Fibroblast of the aortic adventitia (primary cell): Measurements from ENCODE around the gene TNIP1. TPM values are rescaled to one million over a fixed set of nuclear protein-coding genes. Genes with fewer than 3 reads are reported as not detected.

Experiments used
- DNase-seq: peaks from one replicate; pipeline ENCODE4 v3.0.0-alpha.2; 2010; ENCODE audit warnings: low read depth
- H3K4me3 ChIP-seq: 2 replicates; pipeline ENCODE4 v1.5.1; 2011; ENCODE audit warnings: low read depth, mild to moderate bottlenecking, control low read depth, low read length, moderate library complexity
- total RNA-seq: library from RNA; depleted of rRNA; stranded (reverse); fragments of >200 nt; gene quantifications from 2 replicates; pipeline ENCODE4 v1.2.3, GENCODE V29; 2012; ENCODE audit warnings: low replicate concordance
- TF ChIP-seq, protein P1 (sequence below): IDR thresholded peaks from 2 replicates; pipeline ENCODE4 v1.5.1; 2011; ENCODE audit warnings: mild to moderate bottlenecking, low read length, control low read depth, inconsistent platforms; ENCODE audit not compliant: insufficient read depth

The TNIP1 gene
- total RNA-seq, 1 donor: 42.9 TPM

DNA sequence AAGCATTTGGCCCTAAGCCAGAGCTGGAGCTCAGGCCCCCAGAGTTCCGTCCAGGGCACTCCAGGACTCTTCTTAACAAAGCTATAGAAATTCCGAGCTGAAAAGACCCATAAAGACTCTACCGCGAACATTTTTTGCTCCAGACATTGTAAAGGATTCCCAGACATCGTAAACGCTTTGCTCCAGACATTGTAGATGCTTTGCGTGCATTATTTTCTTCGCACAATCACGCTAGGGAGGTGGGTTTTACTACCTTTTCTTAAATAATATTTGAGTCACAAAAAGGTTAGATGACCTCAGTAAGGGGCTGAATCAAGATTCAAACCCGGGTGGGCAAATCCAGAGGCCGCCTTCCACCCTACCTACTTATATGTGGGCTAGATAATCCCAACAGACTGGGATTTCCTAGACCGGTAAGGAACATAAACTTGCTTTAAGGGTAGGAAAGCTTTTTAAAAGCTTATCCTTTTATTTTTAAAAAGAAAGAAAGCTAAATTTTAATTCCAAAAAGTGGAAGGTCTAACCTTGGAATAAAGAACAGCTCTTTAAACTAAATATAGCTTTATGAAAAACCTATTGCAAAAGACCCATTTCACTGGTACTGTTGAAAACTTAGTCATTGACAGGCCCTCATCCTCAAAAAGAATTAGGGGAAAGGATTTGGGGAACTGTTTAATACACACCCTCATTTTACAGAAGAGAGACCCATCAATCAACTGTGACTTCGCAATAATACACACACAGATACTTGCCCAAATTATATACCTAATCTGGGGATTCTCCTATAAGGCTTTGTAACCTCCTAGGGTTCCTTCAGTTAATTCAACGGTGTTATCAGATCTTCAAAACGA, 822 bp upstream of the TNIP1 start:
- TF ChIP-seq, protein P1, sequence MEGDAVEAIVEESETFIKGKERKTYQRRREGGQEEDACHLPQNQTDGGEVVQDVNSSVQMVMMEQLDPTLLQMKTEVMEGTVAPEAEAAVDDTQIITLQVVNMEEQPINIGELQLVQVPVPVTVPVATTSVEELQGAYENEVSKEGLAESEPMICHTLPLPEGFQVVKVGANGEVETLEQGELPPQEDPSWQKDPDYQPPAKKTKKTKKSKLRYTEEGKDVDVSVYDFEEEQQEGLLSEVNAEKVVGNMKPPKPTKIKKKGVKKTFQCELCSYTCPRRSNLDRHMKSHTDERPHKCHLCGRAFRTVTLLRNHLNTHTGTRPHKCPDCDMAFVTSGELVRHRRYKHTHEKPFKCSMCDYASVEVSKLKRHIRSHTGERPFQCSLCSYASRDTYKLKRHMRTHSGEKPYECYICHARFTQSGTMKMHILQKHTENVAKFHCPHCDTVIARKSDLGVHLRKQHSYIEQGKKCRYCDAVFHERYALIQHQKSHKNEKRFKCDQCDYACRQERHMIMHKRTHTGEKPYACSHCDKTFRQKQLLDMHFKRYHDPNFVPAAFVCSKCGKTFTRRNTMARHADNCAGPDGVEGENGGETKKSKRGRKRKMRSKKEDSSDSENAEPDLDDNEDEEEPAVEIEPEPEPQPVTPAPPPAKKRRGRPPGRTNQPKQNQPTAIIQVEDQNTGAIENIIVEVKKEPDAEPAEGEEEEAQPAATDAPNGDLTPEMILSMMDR: no peak
- H3K4me3 ChIP-seq: peak overlapping the region; percentile 86
- DNase-seq: no peak

DNA sequence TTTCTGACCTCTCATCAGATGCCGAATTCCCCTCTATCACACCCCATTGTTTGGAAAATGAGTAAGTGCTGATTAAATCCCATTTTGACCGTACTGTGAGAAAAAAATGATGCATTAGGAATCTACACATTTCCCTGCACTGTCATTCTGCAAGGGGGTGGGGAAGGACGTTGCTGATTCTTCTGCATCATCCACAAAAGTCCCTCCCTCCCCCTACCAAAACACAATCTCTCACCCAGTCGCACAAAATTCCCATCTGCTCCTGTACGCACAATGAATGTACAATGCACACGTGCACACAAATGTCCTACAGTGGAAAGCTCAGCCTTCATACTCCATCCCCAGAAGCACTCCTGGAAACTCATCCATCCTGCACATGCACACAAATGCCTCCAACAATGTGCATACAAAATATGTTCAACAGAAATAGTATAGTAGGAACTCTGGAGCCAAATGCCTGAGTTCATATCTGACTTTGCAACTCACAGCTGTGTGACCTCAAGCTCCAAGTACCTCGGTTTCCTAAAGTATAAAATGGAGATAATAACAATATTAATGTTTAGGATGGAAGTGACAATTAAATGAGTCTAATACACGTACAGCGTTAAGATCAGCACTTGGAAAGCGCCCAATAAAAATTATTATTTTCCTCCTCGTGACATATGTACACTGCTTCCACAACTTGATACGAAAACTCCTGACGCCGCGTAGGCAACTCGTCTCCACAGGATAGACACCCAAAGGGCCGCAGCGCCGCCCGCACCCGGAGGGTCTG, 809 bp downstream of the TNIP1 start:
- TF ChIP-seq, protein P1: no peak
- peak overlapping the region; percentile 86 for H3K4me3 ChIP-seq
- peak; percentile 81 for DNase-seq

GRCh38 chr5:151078490-151079262, 2.2 kb downstream of the TNIP1 start:
- no peak for DNase-seq

DNA sequence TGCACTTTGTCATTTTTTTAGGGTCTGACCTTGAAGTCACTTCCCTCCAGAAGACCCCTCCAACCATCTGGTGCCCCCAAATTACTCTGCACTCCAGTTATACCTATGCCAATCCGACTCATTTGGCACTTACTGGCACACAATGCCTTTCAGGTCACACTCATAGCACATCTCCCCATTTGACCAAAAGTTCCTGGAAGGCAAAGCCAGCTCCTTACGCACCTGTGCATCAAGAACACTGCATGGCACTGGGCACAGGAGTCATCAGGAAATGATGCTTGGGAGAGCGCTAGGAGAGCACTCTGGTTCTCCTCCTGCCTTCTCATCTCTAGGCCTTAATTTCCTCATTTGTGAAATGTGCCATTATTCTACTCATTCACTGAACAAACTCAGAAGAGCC, 2.9 kb downstream of the TNIP1 start:
- no peak overlapping the region for H3K4me3 ChIP-seq
- TF ChIP-seq, protein P1: no peak
- DNase-seq: no peak

More at GRCh38 chr5:151078490-151079262, 2.2 kb downstream of the TNIP1 start:
- TF ChIP-seq, protein P1: no peak
- H3K4me3 ChIP-seq: no peak overlapping the region

- TF ChIP-seq, protein P1: no peak
- no peak overlapping the region for H3K4me3 ChIP-seq
- DNase-seq: no peak
Measured at GRCh38 chr5:151077419-151077818, 3.4 kb downstream of the TNIP1 start.

GRCh38 chr5:151076616-151077015, 4.2 kb downstream of the TNIP1 start:
- TF ChIP-seq, protein P1: no peak
- H3K4me3 ChIP-seq: no peak overlapping the region
- no peak for DNase-seq
